NCI-H345 (cell line): ENCODE data around the gene MTA1.

Experiments used
- DNase-seq: peaks from one replicate; lab custom pipeline; 2025; lab: John Stamatoyannopoulos, UW

The MTA1 gene

GRCh38 chr14:105476831-105477659, 57.4 kb downstream of the MTA1 start:
- no peak for DNase-seq

GRCh38 chr14:105477660-105478397, 58.2 kb downstream of the MTA1 start:
- DNase-seq: peak; percentile 31

- DNase-seq: no peak
Observed at GRCh38 chr14:105478398-105479251, 59.0 kb downstream of the MTA1 start.

GRCh38 chr14:105479431-105480158, 60.0 kb downstream of the MTA1 start:
- DNase-seq: peak; percentile 17

- no peak for DNase-seq
Observed at GRCh38 chr14:105480199-105480746, 60.6 kb downstream of the MTA1 start.

GRCh38 chr14:105480807-105481801, 61.5 kb downstream of the MTA1 start:
- peak; percentile 86 for DNase-seq

GRCh38 chr14:105481886-105482457, 62.3 kb downstream of the MTA1 start:
- peak; percentile 96 for DNase-seq

- DNase-seq: no peak
Observed at GRCh38 chr14:105482486-105483110, 63.0 kb downstream of the MTA1 start.

- no peak for DNase-seq
Observed at GRCh38 chr14:105483300-105484068, 63.9 kb downstream of the MTA1 start.

GRCh38 chr14:105484069-105484996, 64.7 kb downstream of the MTA1 start:
- DNase-seq: no peak

- no peak for DNase-seq
Observed at GRCh38 chr14:105484997-105485393, 65.4 kb downstream of the MTA1 start.

- no peak for DNase-seq
Observed at GRCh38 chr14:105485739-105486162, 66.1 kb downstream of the MTA1 start.

GRCh38 chr14:105486163-105486973, 66.7 kb downstream of the MTA1 start, which contains the start of gene CRIP1:
Gene CRIP1 (plus strand): TSS chr14:105486886. CDS start chr14:105487260, 374 bp downstream.
- DNase-seq: no peak

- DNase-seq: peak; percentile 53
Observed at GRCh38 chr14:105486974-105487448, 67.4 kb downstream of the MTA1 start.

GRCh38 chr14:105487449-105487985, 67.9 kb downstream of the MTA1 start:
- DNase-seq: peak; percentile 40
